B cell (primary cell): Measurements from ENCODE around the gene NBL1. TPM values are rescaled to one million over a fixed set of nuclear protein-coding genes. Genes with fewer than 3 reads are reported as not detected.

Source experiments
- ATAC-seq: fragments of 200-7000 bp; cut with Tn5 transposase; one replicate; pipeline ENCODE4 v1.10.0; 2021; ENCODE audit warnings: low read depth, mild to moderate bottlenecking, moderate number of reproducible peaks, moderate library complexity
- CTCF ChIA-PET: fragments of 350-600 bp; sonication (Branson Sonifier 250); formaldehyde crosslinking; loops from one replicate; lab custom pipeline; 2021; ENCODE audit warnings: antibody characterized with exemption, inconsistent platforms; lab: Charles Lee
- POLR2A ChIA-PET: fragments of 350-600 bp; sonication (Branson Sonifier 250); formaldehyde crosslinking; loops from one replicate; lab custom pipeline; 2021; ENCODE audit warnings: antibody characterized with exemption; lab: Charles Lee
- DNase-seq: peaks from one replicate; pipeline ENCODE4 v3.0.0; 2013
- H2AFZ ChIP-seq: 2 replicates; pipeline ENCODE4 v1.6.1; 2012; ENCODE audit warnings: mild to moderate bottlenecking, low read depth, low read length; ENCODE audit not compliant: insufficient read depth, poor library complexity, severe bottlenecking
- H3K27ac ChIP-seq, 2 donors: 1 replicate in 1 of 2; 2 replicates in 1 of 2; pipeline ENCODE4 v1.5.1; 2012 to 2013; ENCODE audit warnings: low read length in 2 of 2, mild to moderate bottlenecking in 2 of 2, moderate library complexity in 1 of 2
- H3K27me3 ChIP-seq, 4 experiments: fragments of 200-600 bp in 1 of 4; sonication (generic) in 1 of 4; replicated peaks in 1 of 4; 1 replicate in 2 of 4; 2 replicates in 2 of 4; pipeline versions ENCODE4 v1.6.1 to v1.7.0; 2013 to 2016; ENCODE audit warnings: low read length in 3 of 4, mild to moderate bottlenecking in 2 of 4, mixed read lengths in 1 of 4, moderate library complexity in 1 of 4; ENCODE audit not compliant: insufficient read depth in 4 of 4, control insufficient read depth in 3 of 4; ENCODE audit errors: control extremely low read depth in 1 of 4
- H3K36me3 ChIP-seq, 2 experiments: replicated peaks in 1 of 2; 1 replicate in 1 of 2; 2 replicates in 1 of 2; pipeline versions ENCODE4 v1.6.1 to v1.7.1; 2013; ENCODE audit warnings: low read length in 1 of 2; ENCODE audit not compliant: insufficient read depth in 2 of 2, control insufficient read depth in 1 of 2; ENCODE audit errors: control extremely low read depth in 1 of 2, extremely low read depth in 1 of 2
- H3K4me1 ChIP-seq, 2 donors: fragments of 200-600 bp in 1 of 2; sonication (generic) in 1 of 2; 1 replicate in 1 of 2; 2 replicates in 1 of 2; pipeline versions ENCODE4 v1.5.1 to v1.6.1; 2013 to 2017; ENCODE audit warnings: low read length in 2 of 2; ENCODE audit not compliant: control insufficient read depth in 2 of 2, insufficient read depth in 2 of 2
- H3K4me2 ChIP-seq: replicated peaks from 2 replicates; pipeline ENCODE3; 2012; ENCODE audit warnings: mild to moderate bottlenecking, low read depth, low read length; ENCODE audit not compliant: poor library complexity, severe bottlenecking
- H3K4me3 ChIP-seq, 5 experiments: fragments of 200-600 bp in 1 of 5; sonication (generic) in 1 of 5; 1 replicate in 3 of 5; 2 replicates in 2 of 5; pipeline versions ENCODE4 v1.5.1 to v1.7.0; 2011 to 2016; ENCODE audit warnings: low read length in 4 of 5, mild to moderate bottlenecking in 4 of 5, low read depth in 2 of 5, control low read depth in 1 of 5, moderate library complexity in 1 of 5; ENCODE audit not compliant: insufficient read depth in 1 of 5; ENCODE audit errors: control extremely low read depth in 1 of 5, extremely low read depth in 1 of 5
- H3K79me2 ChIP-seq: fragments of 200-600 bp; sonication (generic); one replicate; pipeline ENCODE4 v1.6.0; 2016; ENCODE audit warnings: low read length; ENCODE audit not compliant: control insufficient read depth, insufficient read depth
- H3K9ac ChIP-seq: fragments of 200-600 bp; sonication (generic); 2 replicates; pipeline ENCODE4 v1.6.1; 2017; ENCODE audit warnings: mild to moderate bottlenecking, low read length, moderate library complexity
- H3K9me3 ChIP-seq, 3 donors: one replicate each; pipeline versions ENCODE4 v1.6.1 to v1.7.1; 2013; ENCODE audit warnings: low read length in 2 of 3; ENCODE audit not compliant: control insufficient read depth in 2 of 3, insufficient read depth in 1 of 3; ENCODE audit errors: control extremely low read depth in 1 of 3
- H4K20me1 ChIP-seq: 2 replicates; pipeline ENCODE4 v1.6.0; 2012; ENCODE audit warnings: mild to moderate bottlenecking, low read length; ENCODE audit not compliant: insufficient read depth, control insufficient read depth, poor library complexity, severe bottlenecking
- H3K27ac Mint-ChIP-seq: one replicate; pipeline ENCODE4 v1.8.0; 2021; ENCODE audit warnings: mixed read lengths
- H3K27me3 Mint-ChIP-seq: one replicate; pipeline ENCODE4 v1.8.0; 2021; ENCODE audit warnings: mixed read lengths
- H3K4me1 Mint-ChIP-seq: one replicate; pipeline ENCODE4 v1.8.0; 2021; ENCODE audit warnings: mixed read lengths
- H3K4me3 Mint-ChIP-seq: one replicate; pipeline ENCODE4 v1.8.0; 2021; ENCODE audit warnings: mixed read lengths
- H3K9me3 Mint-ChIP-seq: one replicate; pipeline ENCODE4 v1.8.0; 2022; ENCODE audit warnings: mixed read lengths; ENCODE audit not compliant: insufficient read depth
- EZH2 ChIP-seq: IDR thresholded peaks from 2 replicates; pipeline ENCODE4 v1.6.1; 2012; ENCODE audit warnings: borderline replicate concordance, low read depth, mild to moderate bottlenecking, moderate library complexity, low read length; ENCODE audit not compliant: insufficient read depth, poor library complexity, severe bottlenecking
- WGBS: methylation state at CpG from one replicate; pipeline ENCODE4 v1.1.5; 2013; ENCODE audit warnings: missing lambda C conversion rate; ENCODE audit not compliant: insufficient coverage; 5-methylcytosine and 5-hydroxymethylcytosine counted together
- intact Hi-C: fragments of 100-400 bp; cut with micrococcal nuclease; formaldehyde crosslinking; loops from one replicate; pipeline ENCODE4 v1.10.0; 2022
- polyA plus RNA-seq: library from polyadenylated mRNA; depleted of rRNA; stranded (reverse); fragments of >200 nt; gene quantifications from 2 replicates; pipeline ENCODE4 v1.2.3, GENCODE V29; 2012
- total RNA-seq, 2 donors: library from RNA; stranded (reverse); fragments of 120-200 nt in 1 of 2; gene quantifications; 1 replicate in 1 of 2; 2 replicates in 1 of 2; pipeline versions ENCODE4 v1.2.3 to v1.2.4, GENCODE V29; 2013 to 2022
- TF ChIP-seq, protein P1 (sequence below): fragments of 200-600 bp; IDR thresholded peaks from one replicate; pipeline ENCODE4 v1.8.0; 2022; ENCODE audit warnings: antibody characterized with exemption, mild to moderate bottlenecking

Gene NBL1
- total and polyA plus RNA-seq, 2 donors (not counting 1 experiment from before 2014, with no cell fraction given), result 0.74 to 0.97 TPM

DNA sequence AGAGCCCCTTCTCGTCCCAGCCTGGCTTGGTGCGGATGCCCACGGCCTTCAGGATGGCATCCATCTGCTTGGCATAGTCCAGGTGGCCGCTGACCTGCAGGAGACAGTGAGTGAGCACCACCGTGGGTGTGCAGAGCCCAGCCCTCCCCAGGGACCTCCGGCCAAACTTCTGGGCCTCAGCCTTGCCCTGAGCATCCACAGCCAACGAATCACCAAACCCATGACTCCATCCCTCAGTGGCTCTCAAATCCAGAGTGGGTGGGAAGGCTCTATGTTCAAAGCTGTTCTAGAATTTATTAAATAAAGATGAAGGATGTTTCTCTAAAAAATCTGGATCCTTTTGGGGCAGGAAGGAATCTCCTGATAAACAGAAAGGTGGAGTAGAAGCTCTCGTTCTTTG lies 39.2 kb downstream of the NBL1 start:
- intact Hi-C loops, result no loop called here
- no peak for TF ChIP-seq EZH2
- TF ChIP-seq, protein P1, sequence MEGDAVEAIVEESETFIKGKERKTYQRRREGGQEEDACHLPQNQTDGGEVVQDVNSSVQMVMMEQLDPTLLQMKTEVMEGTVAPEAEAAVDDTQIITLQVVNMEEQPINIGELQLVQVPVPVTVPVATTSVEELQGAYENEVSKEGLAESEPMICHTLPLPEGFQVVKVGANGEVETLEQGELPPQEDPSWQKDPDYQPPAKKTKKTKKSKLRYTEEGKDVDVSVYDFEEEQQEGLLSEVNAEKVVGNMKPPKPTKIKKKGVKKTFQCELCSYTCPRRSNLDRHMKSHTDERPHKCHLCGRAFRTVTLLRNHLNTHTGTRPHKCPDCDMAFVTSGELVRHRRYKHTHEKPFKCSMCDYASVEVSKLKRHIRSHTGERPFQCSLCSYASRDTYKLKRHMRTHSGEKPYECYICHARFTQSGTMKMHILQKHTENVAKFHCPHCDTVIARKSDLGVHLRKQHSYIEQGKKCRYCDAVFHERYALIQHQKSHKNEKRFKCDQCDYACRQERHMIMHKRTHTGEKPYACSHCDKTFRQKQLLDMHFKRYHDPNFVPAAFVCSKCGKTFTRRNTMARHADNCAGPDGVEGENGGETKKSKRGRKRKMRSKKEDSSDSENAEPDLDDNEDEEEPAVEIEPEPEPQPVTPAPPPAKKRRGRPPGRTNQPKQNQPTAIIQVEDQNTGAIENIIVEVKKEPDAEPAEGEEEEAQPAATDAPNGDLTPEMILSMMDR, result no peak
- DNase-seq (no peak), ATAC-seq (no peak)
- Histone ChIP-seq H3K36me3 (peaks cover 0 to 16% of the 10 kb centered on the region in 2 experiments), H4K20me1 (no peaks in the 10 kb centered on the region), H3K4me2 (no peak overlapping the region), H2AFZ (no peak overlapping the region), H3K9me3 (peaks cover 0 to 14% (median 0%) of the 10 kb centered on the region in 3 donors), H3K4me1 (no peaks in the 10 kb centered on the region), H3K27me3 (no peaks in the 10 kb centered on the region), H3K9ac (no peak overlapping the region), H3K27ac (no peak overlapping the region), H3K79me2 (no peaks in the 10 kb centered on the region), H3K4me3 (no peak overlapping the region)
- 94% methylated on average over 5 of the region's 8 CpGs for WGBS
- H3K4me1 Mint-ChIP-seq, result no peaks in the 10 kb centered on the region
- H3K27me3 Mint-ChIP-seq, result no peaks in the 10 kb centered on the region
- CTCF ChIA-PET, result interaction anchor here (0.7 to 1.1 kb wide), 3 partner anchors 21 to 115 kb away, joined by 3 to 4 read pairs (median 4); no protein-coding TSS in a partner anchor
- H3K9me3 Mint-ChIP-seq, result no peaks in the 10 kb centered on the region
- no peak overlapping the region for H3K27ac Mint-ChIP-seq
- POLR2A ChIA-PET, result interaction anchor here (0.7 kb wide), 1 partner anchor 99 kb away, joined by 5 read pairs; no protein-coding TSS in a partner anchor
- no peak overlapping the region for H3K4me3 Mint-ChIP-seq

DNA sequence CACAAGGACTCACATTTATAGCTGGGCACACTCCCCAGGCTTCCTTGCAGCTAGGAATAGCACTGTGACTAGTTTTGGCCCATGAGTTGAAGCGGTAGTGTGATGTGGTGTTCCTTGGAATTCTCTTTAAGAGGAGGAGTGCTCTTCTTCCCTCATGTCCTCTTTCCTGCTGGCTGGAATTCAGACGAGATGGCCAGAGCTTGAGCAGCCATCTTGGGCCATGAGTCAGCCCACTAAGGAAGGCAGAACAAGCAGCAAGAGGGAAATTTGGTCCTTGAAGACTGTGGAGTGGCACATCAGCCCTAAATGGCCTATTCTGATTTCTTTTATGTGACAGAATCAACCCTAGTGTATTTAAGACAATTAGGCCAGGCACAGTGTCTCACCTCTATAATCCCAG lies 40.6 kb downstream of the NBL1 start:
- ChIA-PET POLR2A (no interaction called here), CTCF (interaction anchor here (1.1 kb wide), 1 partner anchor 16 kb away, joined by 4 read pairs; no protein-coding TSS in a partner anchor)
- TF ChIP-seq, protein P1, result no peak
- TF ChIP-seq EZH2, result no peak
- DNase-seq (no peak), ATAC-seq (no peak)
- Histone ChIP-seq H3K79me2 (no peaks in the 10 kb centered on the region), H3K27ac (no peak overlapping the region), H3K4me1 (no peaks in the 10 kb centered on the region), H3K9me3 (peaks cover 0 to 23% (median 5%) of the 10 kb centered on the region in 3 donors), H3K4me2 (no peak overlapping the region), H3K9ac (no peak overlapping the region), H3K4me3 (no peak overlapping the region), H3K27me3 (no peaks in the 10 kb centered on the region), H4K20me1 (no peaks in the 10 kb centered on the region), H3K36me3 (peaks cover 0 to 17% of the 10 kb centered on the region in 2 experiments), H2AFZ (no peak overlapping the region)
- intact Hi-C loops, result no loop called here
- 60% methylated on average over 1 of the region's 2 CpGs for WGBS
- Mint-ChIP-seq H3K4me3 (no peak overlapping the region), H3K27me3 (no peaks in the 10 kb centered on the region), H3K27ac (no peak overlapping the region), H3K9me3 (no peaks in the 10 kb centered on the region), H3K4me1 (no peaks in the 10 kb centered on the region)
